GM06990 (cell line): ENCODE measurements around the gene PUS10.
A peak's percentile ranks its signal among the peaks of the same experiment; 100 is the strongest.

ENCODE experiments used
- DNase-seq: peaks from one replicate; pipeline ENCODE4 v3.0.0-alpha.2; 2011; ENCODE audit not compliant: insufficient read length; ENCODE audit errors: extremely low read depth
- H3K27me3 ChIP-seq: replicated peaks from 2 replicates; pipeline ENCODE4 v1.6.0; 2011; ENCODE audit warnings: low read length; ENCODE audit not compliant: control insufficient read depth, insufficient read depth
- H3K36me3 ChIP-seq: 2 replicates; pipeline ENCODE4 v1.5.1; 2011; ENCODE audit warnings: low read length; ENCODE audit not compliant: control insufficient read depth, insufficient read depth
- H3K4me3 ChIP-seq: replicated peaks from 2 replicates; pipeline ENCODE4 v1.5.1; 2011; ENCODE audit warnings: low read depth, mild to moderate bottlenecking, control low read depth, low read length
- TF ChIP-seq, protein P1 (sequence below): IDR thresholded peaks from 2 replicates; pipeline ENCODE4 v1.5.1; 2011; ENCODE audit warnings: low read length, control low read depth, mild to moderate bottlenecking, inconsistent platforms; ENCODE audit not compliant: insufficient read depth, poor library complexity, severe bottlenecking

PUS10 gene

DNA sequence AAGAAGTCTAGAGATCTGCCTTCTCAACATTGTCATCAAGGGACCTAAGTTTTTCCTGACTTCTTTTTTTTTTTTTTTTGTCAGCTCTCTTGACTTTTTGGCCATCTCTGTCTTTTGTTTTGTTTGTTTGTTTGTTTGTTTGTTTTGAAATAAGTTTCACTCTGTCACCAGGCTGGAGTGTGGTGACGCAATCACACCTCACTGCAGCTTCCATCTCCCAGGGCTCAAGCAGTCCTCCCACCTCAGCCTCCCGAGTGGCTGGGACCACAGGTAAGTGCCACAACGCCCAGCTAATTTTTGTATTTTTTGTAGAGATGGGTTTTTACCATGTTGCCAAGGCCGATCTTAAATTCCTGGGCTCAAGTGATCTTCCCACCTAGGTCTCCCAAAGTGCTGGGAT, 5.6 kb upstream of the PUS10 start:
- TF ChIP-seq, protein P1, sequence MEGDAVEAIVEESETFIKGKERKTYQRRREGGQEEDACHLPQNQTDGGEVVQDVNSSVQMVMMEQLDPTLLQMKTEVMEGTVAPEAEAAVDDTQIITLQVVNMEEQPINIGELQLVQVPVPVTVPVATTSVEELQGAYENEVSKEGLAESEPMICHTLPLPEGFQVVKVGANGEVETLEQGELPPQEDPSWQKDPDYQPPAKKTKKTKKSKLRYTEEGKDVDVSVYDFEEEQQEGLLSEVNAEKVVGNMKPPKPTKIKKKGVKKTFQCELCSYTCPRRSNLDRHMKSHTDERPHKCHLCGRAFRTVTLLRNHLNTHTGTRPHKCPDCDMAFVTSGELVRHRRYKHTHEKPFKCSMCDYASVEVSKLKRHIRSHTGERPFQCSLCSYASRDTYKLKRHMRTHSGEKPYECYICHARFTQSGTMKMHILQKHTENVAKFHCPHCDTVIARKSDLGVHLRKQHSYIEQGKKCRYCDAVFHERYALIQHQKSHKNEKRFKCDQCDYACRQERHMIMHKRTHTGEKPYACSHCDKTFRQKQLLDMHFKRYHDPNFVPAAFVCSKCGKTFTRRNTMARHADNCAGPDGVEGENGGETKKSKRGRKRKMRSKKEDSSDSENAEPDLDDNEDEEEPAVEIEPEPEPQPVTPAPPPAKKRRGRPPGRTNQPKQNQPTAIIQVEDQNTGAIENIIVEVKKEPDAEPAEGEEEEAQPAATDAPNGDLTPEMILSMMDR, result no peak

GRCh38 chr2:61021228-61021660, 3.2 kb upstream of the PUS10 start:
- no peak overlapping the region for H3K4me3 ChIP-seq
- TF ChIP-seq, protein P1, result no peak

More for the DNA sequence above, 5.6 kb upstream of the PUS10 start:
- Histone ChIP-seq H3K4me3 (no peak overlapping the region), H3K27me3 (no peaks in the 10 kb centered on the region), H3K36me3 (peaks cover 6% of the 10 kb centered on the region)
- DNase-seq, result no peak

GRCh38 chr2:61018798-61019197, 743 bp upstream of the PUS10 start:
- TF ChIP-seq, protein P1, result no peak
- H3K4me3 ChIP-seq, result peak overlapping the region; percentile 80
- H3K36me3 ChIP-seq, result peaks cover 6% of the 10 kb centered on the region
- no peak for DNase-seq
- H3K27me3 ChIP-seq, result no peaks in the 10 kb centered on the region

More at GRCh38 chr2:61021228-61021660, 3.2 kb upstream of the PUS10 start:
- no peak for DNase-seq
- peaks cover 6% of the 10 kb centered on the region for H3K36me3 ChIP-seq
- H3K27me3 ChIP-seq, result no peaks in the 10 kb centered on the region

DNA sequence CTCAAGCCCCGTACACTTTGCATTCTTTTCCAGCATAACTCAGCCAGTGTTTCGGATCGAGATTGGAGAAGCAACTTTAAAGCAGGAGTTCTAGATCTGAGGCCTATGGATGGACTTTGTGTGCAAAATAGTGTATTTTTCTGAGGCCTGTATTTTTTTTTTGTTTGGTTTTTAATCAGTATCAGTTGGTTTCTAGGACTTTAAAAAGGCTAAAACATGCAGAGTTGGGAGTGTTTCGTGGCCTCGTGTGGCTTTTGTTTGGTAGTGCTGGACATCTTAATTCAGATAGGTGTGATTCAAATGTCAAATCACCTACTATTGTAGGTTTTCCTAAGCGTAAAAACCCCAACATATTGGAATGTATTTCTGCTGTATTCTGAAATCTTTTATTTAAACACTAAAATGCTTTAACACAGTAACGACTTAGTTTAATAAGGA, 282 bp upstream of the PUS10 start:
- DNase-seq, result no peak
- H3K27me3 ChIP-seq, result no peaks in the 10 kb centered on the region
- TF ChIP-seq, protein P1, result no peak
- peak overlapping the region; percentile 80 for H3K4me3 ChIP-seq
- H3K36me3 ChIP-seq, result peaks cover 6% of the 10 kb centered on the region

DNA sequence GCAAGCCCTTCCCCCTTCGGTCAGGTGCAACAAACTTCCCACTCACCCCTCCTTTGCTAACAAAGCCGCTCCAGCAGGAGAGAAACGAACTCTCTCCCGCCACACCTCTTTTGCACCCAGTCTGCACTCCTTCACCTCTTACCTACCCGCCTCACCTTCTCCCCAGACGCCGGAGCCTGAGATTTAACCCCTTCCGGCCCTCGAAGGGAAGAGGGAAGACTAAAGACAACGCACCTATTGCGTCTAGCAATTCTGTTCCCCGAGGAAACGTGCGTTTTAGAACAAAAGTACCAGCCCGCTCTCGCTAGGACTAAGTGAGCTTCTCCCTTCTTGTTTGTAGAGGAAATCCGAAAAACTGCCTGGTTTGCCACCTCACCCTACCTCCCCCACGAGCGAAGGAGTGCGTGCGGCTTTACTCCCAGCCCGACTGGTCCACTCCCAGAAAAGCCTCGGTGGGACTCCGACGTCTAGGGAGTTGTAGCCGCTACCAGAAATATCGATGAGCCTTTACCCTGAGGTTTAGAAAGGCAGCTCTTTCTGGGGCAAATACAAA, 976 bp downstream of the PUS10 start:
- TF ChIP-seq, protein P1, result no peak
- Histone ChIP-seq H3K36me3 (peaks cover 6% of the 10 kb centered on the region), H3K4me3 (peak overlapping the region; percentile 80), H3K27me3 (no peaks in the 10 kb centered on the region)
- DNase-seq, result peak; percentile 89

GRCh38 chr2:61016392-61017002, 1.6 kb downstream of the PUS10 start:
- Histone ChIP-seq H3K36me3 (peaks cover 6% of the 10 kb centered on the region), H3K4me3 (peak overlapping the region; percentile 80)
- no peak for DNase-seq

More at GRCh38 chr2:61016392-61017002, 1.6 kb downstream of the PUS10 start:
- no peaks in the 10 kb centered on the region for H3K27me3 ChIP-seq
- TF ChIP-seq, protein P1, result no peak
